Neural crest cell (in vitro differentiated cells): Measurements from ENCODE around the gene GUCY1A2. TPM values are rescaled to one million over a fixed set of nuclear protein-coding genes. Genes with fewer than 3 reads are reported as not detected.
A peak's percentile ranks its signal among the peaks of the same experiment; 100 is the strongest.

Experiments used
- DNase-seq: peaks from one replicate; pipeline ENCODE4 v3.0.0; 2021; ENCODE audit warnings: low read depth, mixed read lengths, low spot score
- H3K27ac Mint-ChIP-seq: one replicate; pipeline ENCODE4 v1.8.0; 2021; ENCODE audit warnings: mild to moderate bottlenecking, mixed read lengths; ENCODE audit not compliant: unreplicated experiment
- H3K27me3 Mint-ChIP-seq: 2 replicates; pipeline ENCODE4 v1.8.0; 2021; ENCODE audit warnings: low read depth, mild to moderate bottlenecking, mixed read lengths
- H3K36me3 Mint-ChIP-seq: 2 replicates; pipeline ENCODE4 v1.8.0; 2021; ENCODE audit warnings: low read depth, mild to moderate bottlenecking, mixed read lengths
- H3K4me1 Mint-ChIP-seq: 2 replicates; pipeline ENCODE4 v1.8.0; 2021; ENCODE audit warnings: mixed read lengths
- H3K4me3 Mint-ChIP-seq: one replicate; pipeline ENCODE4 v1.8.0; 2021; ENCODE audit warnings: mild to moderate bottlenecking, mixed read lengths
- H3K9me3 Mint-ChIP-seq: 2 replicates; pipeline ENCODE4 v1.8.0; 2021; ENCODE audit warnings: mixed read lengths
- CTCF ChIP-seq: fragments of 200-600 bp; sonication (generic); conservative IDR thresholded peaks from 2 replicates; pipeline ENCODE4 v1.5.0; 2021; ENCODE audit warnings: antibody characterized with exemption, mild to moderate bottlenecking
- total RNA-seq: library from RNA; stranded (reverse); gene quantifications from 2 replicates; pipeline ENCODE4 v1.2.1, GENCODE V29; 2021

Gene GUCY1A2
- total RNA-seq, 1 donor from 2014 or later: 4.0 TPM

- H3K4me3 Mint-ChIP-seq: no peak overlapping the region
- DNase-seq: no peak
- H3K4me1 Mint-ChIP-seq: peaks cover 34% of the 10 kb centered on the region
- H3K9me3 Mint-ChIP-seq: no peaks in the 10 kb centered on the region
- H3K27ac Mint-ChIP-seq: no peak overlapping the region
- H3K36me3 Mint-ChIP-seq: no peaks in the 10 kb centered on the region
- TF ChIP-seq CTCF: no peak
- no peaks in the 10 kb centered on the region for H3K27me3 Mint-ChIP-seq
These were observed 29.9 kb downstream of the GUCY1A2 start for GRCh38 chr11:106988151-106989077.

GRCh38 chr11:106986673-106987072 is 31.6 kb downstream of the GUCY1A2 start:
- no peaks in the 10 kb centered on the region for H3K36me3 Mint-ChIP-seq
- no peak overlapping the region for H3K27ac Mint-ChIP-seq
- no peak overlapping the region for H3K4me3 Mint-ChIP-seq
- H3K4me1 Mint-ChIP-seq: peaks cover 45% of the 10 kb centered on the region
- H3K9me3 Mint-ChIP-seq: no peaks in the 10 kb centered on the region
- no peaks in the 10 kb centered on the region for H3K27me3 Mint-ChIP-seq
- no peak for DNase-seq
- TF ChIP-seq CTCF: no peak

GRCh38 chr11:106986261-106986660 is 32.0 kb downstream of the GUCY1A2 start:
- no peaks in the 10 kb centered on the region for H3K9me3 Mint-ChIP-seq
- H3K27ac Mint-ChIP-seq: no peak overlapping the region
- H3K4me1 Mint-ChIP-seq: peaks cover 45% of the 10 kb centered on the region
- H3K36me3 Mint-ChIP-seq: no peaks in the 10 kb centered on the region
- no peak for TF ChIP-seq CTCF
- no peak overlapping the region for H3K4me3 Mint-ChIP-seq
- no peak for DNase-seq
- no peaks in the 10 kb centered on the region for H3K27me3 Mint-ChIP-seq

GRCh38 chr11:106983991-106984390 is 34.3 kb downstream of the GUCY1A2 start:
- no peak for TF ChIP-seq CTCF
- H3K4me1 Mint-ChIP-seq: peaks cover 30% of the 10 kb centered on the region
- H3K36me3 Mint-ChIP-seq: no peaks in the 10 kb centered on the region
- H3K9me3 Mint-ChIP-seq: peaks cover 2% of the 10 kb centered on the region
- H3K27ac Mint-ChIP-seq: peak overlapping the region; percentile 45
- H3K27me3 Mint-ChIP-seq: no peaks in the 10 kb centered on the region
- no peak overlapping the region for H3K4me3 Mint-ChIP-seq
- no peak for DNase-seq

GRCh38 chr11:106983261-106983660 is 35.0 kb downstream of the GUCY1A2 start:
- Mint-ChIP-seq H3K4me1 (peaks cover 24% of the 10 kb centered on the region), H3K9me3 (peaks cover 2% of the 10 kb centered on the region), H3K4me3 (no peak overlapping the region), H3K27ac (no peak overlapping the region), H3K27me3 (no peaks in the 10 kb centered on the region), H3K36me3 (no peaks in the 10 kb centered on the region)
- TF ChIP-seq CTCF: no peak
- DNase-seq: no peak
